Stimulated activated CD4-positive, alpha-beta T cell treated with anti-CD3 and anti-CD28 coated beads, Interleukin-4, amount 100 ng/mL, for 24 hours (primary cell): ENCODE measurements around the gene TARS2.

Experiments
- DNase-seq: peaks from one replicate; pipeline ENCODE4 v3.0.0-alpha.2; 2020

Gene TARS2

GRCh38 chr1:150511551-150511950 lies 24.3 kb downstream of the TARS2 start:
- DNase-seq: no peak

GRCh38 chr1:150511985-150512660 lies 24.9 kb downstream of the TARS2 start:
- no peak for DNase-seq

- no peak for DNase-seq
Measured at GRCh38 chr1:150512846-150513245, 25.6 kb downstream of the TARS2 start.

DNA sequence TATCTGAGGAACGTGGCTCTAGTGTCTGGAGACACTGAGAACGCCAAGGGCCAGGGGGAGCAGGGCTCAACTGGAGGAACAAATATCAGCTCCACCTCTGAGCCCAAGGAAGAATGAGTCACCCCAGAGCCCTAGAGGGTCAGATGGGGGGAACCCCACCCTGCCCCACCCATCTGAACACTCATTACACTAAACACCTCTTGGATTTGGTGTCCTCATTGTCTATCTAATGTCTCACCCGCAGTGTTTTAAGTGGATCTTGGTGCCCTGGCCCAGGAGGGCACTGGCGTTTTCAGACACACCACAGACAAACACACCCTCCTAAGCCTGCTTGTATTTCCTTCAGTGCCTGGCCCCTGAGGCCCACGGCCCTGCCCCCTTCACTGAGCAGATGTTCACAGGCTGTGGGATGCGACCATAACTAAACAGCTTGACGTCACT lies 26.2 kb downstream of the TARS2 start:
- no peak for DNase-seq

- DNase-seq: no peak
Measured at GRCh38 chr1:150514260-150514659, 27.0 kb downstream of the TARS2 start.

- no peak for DNase-seq
Measured at GRCh38 chr1:150514913-150515327, 27.7 kb downstream of the TARS2 start.

DNA sequence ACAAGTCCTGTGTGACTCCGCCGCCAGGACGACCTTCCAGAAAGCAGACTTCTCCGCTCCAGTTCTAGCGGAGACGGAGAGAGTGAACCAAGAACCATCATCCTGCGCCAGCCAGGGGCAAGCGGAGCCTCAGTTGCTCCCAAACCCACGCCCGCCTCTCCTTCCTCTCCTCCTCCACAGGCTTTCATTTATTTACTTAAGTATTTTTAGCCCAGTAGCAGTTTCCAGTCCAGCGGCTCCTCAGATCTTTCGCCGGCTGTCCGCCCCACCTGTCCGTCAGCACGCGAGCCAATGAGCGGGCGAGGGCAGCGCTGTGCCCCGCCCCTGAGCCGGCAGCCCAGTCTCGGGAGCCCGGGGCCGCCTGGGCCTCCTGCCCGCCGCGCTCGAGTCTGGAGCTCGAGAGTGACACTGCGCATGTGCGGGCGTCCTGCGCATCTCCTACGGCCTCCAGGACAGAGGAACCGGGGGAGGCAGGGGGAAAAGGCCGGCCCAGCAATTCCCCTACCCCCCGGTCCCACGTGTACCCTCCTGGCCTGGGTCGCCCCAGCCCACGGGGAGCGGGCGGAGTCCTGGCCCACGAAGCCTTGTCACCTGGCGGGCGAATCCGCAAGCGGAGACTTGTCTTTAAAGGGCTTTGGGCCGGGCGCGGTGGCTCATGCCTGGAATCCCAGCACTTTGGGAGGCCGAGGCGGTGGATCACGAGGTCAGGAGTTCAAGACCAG lies 28.3 kb downstream of the TARS2 start, which contains the start of gene FALEC:
Gene FALEC, plus strand, starts transcription at position 425 of the 722 bp plus-strand sequence.
- DNase-seq: peak; percentile 91

DNA sequence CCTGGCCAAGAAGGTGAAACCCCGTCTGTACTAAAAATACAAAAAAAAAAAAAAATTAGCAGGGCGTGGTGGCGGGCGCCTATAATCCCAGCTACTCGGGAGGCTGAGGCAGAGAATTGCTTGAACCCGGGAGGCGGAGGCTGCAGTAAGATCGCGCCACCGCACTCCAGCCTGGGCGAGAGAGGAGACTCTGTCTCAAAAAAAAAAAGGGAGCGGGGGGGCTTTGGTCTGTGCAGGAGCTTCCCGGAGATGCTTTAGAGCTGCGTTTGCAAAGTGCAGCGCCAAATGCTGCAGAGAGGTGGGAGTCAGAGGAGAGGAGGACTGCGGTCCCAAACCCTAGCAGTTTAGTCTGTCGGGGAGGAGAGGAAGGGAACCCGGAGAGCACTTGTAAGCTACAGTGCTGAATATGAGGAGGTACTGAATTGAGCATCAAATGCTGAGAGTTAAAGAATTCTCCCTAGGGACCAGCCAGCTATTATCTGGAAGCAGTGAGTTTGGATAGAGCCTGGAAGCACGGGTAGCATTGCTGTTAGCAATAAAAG lies 28.9 kb downstream of the TARS2 start:
- peak; percentile 8 for DNase-seq

- DNase-seq: no peak
Measured at GRCh38 chr1:150516616-150517015, 29.4 kb downstream of the TARS2 start.

DNA sequence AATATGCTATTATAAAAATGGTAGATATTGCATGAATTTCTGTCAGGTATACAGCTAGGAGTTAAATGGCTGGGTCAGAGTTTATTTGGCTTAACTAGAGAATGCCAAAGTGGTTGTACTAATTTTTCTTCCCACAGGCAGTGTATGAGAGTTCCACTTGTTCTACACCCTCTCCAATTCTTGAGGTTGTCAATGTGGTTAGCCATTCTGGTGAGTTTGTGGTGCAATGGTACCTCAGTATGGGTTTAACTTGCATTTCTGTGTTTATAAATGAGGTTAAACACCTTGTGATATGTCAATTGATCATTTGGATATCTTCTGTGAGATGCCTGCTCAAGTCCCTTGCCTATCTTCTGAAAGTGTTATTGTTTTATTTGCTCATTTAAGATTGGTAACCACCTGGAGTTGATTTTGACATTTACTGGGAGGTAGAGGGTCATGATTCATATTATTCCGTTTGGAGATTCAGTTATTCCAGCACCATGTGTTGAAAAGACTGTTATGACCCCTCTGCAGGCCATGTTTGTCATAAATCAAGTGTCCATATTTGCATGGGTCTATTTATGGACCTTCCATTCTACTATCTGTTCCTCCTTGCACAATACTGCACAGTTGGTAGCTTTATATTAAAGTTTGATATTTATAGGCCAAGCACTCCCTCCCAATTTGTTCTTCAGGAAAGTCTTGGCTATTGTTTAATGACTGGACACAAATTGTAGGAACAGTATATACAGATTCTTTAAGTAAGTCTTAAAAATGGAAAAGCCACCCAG lies 34.2 kb downstream of the TARS2 start:
- DNase-seq: no peak

DNA sequence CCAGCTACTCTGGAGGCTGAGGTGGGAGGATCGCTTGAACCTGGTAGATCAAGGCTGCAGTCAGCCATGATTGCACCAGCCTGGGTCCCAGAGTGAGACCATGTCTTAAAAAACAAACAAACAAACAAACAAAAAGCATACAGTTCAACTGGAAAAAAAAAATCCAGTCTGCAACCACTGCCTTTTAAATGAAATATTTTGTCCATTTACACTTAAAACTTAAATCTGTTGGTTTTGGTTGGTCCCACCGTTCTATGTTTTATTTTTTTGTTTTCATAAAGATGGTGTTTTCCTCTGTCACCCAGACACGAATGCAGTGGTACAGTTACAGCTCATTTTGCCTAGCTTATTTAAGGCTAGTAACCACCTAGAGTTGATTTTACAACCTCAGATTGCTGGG lies 38.1 kb downstream of the TARS2 start:
- DNase-seq: no peak

DNA sequence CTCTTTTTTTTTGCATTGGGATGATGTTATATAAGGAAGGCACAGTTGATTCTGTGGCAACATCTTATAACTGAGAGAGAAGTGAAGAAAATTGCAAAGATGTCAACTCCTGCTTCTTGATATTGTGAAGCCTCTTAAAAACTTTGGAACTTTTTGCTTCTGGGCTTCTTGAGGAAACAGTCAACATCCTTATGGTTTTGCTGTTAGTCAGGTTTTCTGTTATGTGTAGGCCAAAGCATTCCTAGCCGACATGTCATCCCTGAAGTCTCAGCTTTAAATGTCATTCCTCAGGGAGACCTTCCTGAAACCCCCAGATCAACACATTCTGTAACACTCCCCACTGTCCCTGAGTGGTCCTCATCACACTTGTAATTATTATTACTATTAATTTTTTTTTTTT lies 41.0 kb downstream of the TARS2 start:
- DNase-seq: no peak

DNA sequence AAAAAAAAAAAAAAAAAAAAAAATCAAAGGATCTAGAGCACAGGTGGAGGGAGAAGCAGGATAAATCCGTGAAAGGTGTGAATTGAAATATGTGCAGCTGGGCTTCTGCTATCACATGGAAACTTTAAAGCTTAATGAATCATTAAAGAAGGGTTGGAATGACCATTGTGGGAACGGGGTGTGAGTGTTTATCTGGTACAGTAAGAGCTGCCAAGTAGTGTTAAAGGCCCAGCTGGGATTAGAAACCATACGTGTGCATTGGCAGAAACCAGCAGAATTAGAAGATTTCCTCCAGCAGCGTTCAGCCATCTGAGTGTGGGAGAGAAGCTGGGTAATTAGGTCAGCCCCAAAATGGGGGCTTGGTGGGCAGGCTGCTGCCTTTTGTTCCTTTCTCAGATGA lies 41.8 kb downstream of the TARS2 start:
- DNase-seq: no peak

- DNase-seq: no peak
Measured at GRCh38 chr1:150530491-150531159, 43.4 kb downstream of the TARS2 start.

- DNase-seq: no peak
Measured at GRCh38 chr1:150532860-150533259, 45.6 kb downstream of the TARS2 start.

DNA sequence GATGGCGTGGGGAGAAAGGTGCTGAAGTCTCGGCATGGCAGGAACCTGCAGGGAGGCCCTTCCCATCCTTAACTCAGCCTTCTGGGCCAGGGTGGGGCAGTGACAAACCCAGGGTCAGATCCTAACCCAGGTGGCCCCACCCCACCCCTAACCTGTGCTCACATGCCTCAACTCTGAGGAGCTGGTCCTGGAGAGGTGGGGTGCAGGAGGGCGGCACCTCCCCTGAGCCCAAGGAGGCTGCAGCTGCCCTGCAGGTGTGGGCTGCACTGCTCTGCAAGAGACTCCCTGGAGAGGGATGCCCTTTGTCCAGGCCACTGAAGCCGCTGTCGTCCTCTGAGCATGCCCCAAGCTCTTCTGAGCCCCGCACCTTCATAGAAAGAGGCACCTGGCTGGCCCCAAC lies 46.8 kb downstream of the TARS2 start:
- DNase-seq: no peak

DNA sequence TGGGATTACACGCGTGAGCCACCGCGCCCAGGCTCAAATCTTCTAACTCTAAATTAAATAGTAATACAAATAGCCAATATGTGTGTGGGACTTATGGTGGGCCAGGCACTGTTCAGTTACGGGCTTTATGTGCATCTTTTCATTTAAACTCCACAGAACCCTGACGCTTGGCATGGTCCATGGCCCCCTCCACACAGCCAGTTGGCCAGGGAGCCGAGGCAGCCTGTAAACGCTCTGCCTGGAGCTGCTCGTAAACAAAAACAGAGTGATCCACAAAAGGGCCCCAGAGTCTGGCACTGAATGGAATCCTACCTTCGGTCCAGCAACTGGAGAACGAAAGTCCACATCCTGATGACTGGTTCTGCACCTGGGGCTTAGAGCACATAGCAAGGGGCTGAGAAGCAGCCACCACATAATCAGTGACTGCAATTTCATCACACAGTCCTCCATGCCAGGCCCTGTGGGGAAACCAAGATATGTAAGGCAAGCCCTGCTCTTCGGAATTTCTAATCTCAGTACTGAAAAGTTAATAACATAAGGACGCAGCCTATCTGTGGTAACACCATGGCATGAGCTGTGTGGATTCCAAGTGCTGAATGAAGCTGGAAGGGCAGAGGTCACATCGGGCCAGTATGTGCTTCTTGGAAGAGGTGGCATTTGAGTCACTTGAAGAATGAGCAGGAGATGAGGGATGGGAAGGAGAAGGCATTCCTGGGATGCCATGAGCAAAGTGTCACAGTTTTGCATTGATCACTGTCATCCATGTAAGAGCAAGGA lies 48.5 kb downstream of the TARS2 start:
- no peak for DNase-seq

- no peak for DNase-seq
Measured at GRCh38 chr1:150536836-150537731, 49.9 kb downstream of the TARS2 start.

- no peak for DNase-seq
Measured at GRCh38 chr1:150537732-150538684, 50.8 kb downstream of the TARS2 start.
